Measurements from ENCODE around the gene SMIM13.

GRCh38 chr6:11053307-11053706 lies 40.3 kb upstream of the SMIM13 start:
- TF ChIP-seq CTCF (conservative IDR thresholded peaks at IDR 0.05) (no peak), EZH2 (IDR thresholded peaks at IDR 0.05; ENCODE audit: low read depth) (no peak)

Measured in PC-9 (cell line).